GM19099 (cell line): Measurements from ENCODE around the gene RAP1GDS1.

Source experiments
- POLR2A ChIP-seq: IDR thresholded peaks from 3 replicates; pipeline ENCODE4 v1.6.1; 2011; ENCODE audit warnings: low read depth; ENCODE audit not compliant: insufficient read length; ENCODE audit errors: extremely low read depth

The RAP1GDS1 gene, protein sequence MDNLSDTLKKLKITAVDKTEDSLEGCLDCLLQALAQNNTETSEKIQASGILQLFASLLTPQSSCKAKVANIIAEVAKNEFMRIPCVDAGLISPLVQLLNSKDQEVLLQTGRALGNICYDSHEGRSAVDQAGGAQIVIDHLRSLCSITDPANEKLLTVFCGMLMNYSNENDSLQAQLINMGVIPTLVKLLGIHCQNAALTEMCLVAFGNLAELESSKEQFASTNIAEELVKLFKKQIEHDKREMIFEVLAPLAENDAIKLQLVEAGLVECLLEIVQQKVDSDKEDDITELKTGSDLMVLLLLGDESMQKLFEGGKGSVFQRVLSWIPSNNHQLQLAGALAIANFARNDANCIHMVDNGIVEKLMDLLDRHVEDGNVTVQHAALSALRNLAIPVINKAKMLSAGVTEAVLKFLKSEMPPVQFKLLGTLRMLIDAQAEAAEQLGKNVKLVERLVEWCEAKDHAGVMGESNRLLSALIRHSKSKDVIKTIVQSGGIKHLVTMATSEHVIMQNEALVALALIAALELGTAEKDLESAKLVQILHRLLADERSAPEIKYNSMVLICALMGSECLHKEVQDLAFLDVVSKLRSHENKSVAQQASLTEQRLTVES

DNA sequence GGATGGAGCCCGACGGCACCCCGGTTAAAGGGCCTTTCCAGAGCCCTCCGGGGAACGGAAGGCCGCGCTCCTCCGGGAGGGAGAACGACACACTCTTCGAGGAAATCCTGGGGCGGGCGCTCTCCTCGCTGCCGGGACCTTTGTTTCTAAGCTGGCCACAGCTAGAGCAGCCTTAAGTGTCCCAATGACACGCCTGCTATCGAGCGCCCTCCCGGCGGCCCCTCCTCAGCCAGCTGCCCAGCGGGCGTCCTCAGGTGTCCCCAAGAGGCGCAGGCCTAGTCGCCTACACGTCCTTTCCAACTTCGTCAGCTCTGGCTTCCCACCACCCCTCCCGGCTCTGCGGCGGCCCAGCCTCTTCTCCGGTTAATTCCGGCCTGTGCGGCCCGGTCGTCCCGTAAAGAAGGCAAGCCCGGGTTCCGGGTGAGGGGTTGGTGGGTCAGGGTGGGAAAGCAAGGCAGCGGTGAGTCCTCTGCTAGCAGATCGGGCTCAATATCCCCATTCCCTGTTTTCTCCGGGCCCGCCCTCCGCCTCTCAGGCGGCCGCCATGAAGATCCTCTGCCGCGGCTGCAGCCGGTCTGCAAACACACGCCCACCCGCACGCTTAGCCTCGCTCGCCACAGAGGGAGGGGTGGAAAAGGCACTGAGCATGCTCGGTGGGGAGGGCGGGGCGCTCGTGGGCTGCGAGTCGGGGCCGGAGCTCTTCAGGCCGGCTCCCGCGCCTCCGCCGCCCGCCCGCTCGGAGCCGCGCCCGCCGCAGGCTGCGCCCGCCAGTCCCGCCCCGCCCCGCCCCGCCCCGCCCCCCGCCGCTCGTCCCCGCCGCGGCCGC is at the start of gene RAP1GDS1:
TSS of gene RAP1GDS1 (plus strand) at position 806 of the 826 bp plus-strand sequence. CDS start 182 bp downstream, outside the sequence.
- peak; percentile 84 for TF ChIP-seq POLR2A

DNA sequence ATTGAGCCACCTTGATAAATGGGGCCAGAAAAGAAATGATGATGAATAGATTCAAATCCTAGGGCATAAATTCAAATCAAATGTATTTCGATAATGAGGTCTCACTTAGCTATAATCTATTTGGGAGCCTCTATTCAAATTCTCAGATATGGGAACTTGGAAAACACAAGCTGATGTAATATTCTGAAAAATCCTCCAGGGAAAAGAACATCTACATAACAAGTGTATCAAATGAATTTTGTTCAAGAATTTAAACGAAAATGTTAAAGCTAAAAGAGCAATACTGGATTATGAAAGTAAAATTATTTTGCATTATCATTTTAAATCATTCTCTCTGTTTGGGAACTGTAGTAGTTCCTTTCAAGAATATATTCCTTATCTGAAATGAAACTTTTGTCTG is 38.9 kb upstream of the RAP1GDS1 start:
- TF ChIP-seq POLR2A: no peak

GRCh38 chr4:98226396-98226795 is 34.8 kb upstream of the RAP1GDS1 start:
- no peak for TF ChIP-seq POLR2A

DNA sequence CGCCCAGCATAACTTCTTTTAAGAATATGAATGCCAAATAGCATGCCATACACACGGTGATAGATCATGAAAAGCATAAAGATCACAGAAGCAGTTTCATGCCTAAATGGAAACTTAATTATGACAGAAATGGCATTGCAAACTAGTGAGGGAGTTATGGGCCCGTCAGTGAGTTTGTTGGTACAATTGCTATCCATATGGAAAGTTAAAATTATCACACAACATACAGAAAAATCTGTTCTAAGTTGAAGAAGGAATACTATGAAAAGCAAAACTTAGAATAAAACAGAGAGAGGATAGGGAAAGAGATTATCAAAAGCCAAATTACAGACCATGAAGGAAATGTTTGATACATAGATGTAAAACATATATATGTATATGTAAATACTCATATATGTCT is 30.2 kb upstream of the RAP1GDS1 start:
- no peak for TF ChIP-seq POLR2A

DNA sequence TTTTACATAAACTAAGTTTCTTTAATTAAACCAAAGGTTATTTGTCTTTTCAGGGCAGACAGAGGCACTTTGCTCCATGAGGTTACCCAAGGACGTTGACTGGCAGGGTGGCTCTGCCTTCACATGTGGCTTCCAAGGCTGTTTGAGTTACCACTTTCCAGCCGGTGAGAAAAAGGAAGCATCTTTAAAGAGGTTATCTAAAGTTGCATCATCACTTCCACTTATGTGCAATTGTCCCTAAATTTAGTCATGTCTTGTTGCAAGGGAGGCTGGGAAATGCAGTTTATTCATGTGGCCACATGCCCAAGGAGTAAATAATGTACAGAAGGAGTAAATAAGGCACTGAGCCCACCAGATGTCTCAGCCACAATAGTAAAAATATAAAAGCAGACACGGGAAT is 29.0 kb upstream of the RAP1GDS1 start:
- no peak for TF ChIP-seq POLR2A

GRCh38 chr4:98237204-98237603 is 24.0 kb upstream of the RAP1GDS1 start:
- TF ChIP-seq POLR2A: no peak

DNA sequence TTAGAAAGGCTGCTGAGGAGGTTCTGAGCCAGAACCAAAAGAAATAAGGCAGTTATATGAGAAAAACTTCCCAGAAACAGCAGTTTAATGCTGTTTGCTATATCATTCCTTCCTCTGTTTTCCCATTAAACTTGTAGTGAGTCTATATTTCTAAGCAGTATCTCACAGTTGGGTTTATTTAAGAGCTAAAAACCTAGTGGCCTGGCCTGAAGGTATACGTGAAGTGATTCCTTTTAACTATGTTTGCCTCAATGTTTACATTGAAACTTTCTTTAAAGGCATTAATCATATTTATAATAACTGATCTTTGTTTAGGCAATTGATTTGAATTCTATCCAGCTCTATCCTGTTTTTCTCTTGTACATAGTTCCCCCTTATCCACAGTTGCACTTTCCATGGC is 19.1 kb upstream of the RAP1GDS1 start:
- no peak for TF ChIP-seq POLR2A

- TF ChIP-seq POLR2A: no peak
These were observed 18.6 kb upstream of the RAP1GDS1 start for GRCh38 chr4:98242538-98242937.

- no peak for TF ChIP-seq POLR2A
These were observed 16.0 kb upstream of the RAP1GDS1 start for GRCh38 chr4:98245226-98245625.

DNA sequence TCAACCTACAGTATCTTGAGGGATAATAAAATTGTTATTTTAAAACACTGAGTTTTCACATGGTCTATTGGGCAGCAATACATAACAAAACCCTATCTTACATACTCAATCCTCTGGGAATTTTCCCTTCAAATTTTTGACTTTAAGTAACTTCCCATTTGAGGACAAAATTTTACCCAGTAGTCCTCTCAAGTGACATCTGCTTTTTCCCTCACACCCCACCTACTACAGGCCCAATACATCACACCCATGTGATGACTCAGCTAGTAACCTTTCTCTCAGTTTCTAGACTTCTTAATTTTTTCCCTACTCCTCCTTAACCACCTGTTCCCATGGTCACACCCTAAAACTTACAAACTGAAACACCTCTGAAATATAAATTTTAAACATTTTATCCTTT is 12.2 kb upstream of the RAP1GDS1 start:
- TF ChIP-seq POLR2A: no peak

- TF ChIP-seq POLR2A: no peak
These were observed 11.4 kb upstream of the RAP1GDS1 start for GRCh38 chr4:98249831-98250230.

GRCh38 chr4:98253499-98253898 is 7.7 kb upstream of the RAP1GDS1 start:
- TF ChIP-seq POLR2A: no peak

- TF ChIP-seq POLR2A: no peak
These were observed 1.1 kb upstream of the RAP1GDS1 start for GRCh38 chr4:98260047-98260578.

GRCh38 chr4:98261405-98262291 is 464 bp downstream of the RAP1GDS1 start:
- peak; percentile 60 for TF ChIP-seq POLR2A

- no peak for TF ChIP-seq POLR2A
These were observed 1.2 kb downstream of the RAP1GDS1 start for GRCh38 chr4:98262431-98262830.

DNA sequence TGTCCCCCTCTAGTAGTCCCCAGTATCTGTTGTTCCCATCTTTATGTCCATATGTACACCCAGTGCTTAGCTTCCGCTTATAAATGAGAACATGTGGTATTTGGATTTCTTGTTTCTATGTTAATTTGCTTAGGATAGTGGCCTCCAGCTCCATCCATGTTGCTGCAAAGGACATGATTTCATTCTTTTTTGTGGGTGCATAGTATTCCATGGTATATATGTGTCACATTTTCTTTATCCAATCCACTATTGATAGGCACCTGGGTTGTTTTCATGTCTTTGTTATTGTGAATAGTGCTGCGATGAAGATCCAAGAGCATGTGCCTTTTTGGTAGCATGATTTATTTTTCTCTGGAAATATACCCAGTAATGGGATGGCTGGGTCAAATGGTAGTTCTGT is 6.3 kb downstream of the RAP1GDS1 start:
- TF ChIP-seq POLR2A: no peak
